SK-N-SH (cell line): ENCODE results near the gene MYO9A.

Source experiments
- CTCF ChIP-seq: fragments of 200-600 bp; sonication (generic); IDR thresholded peaks from 2 replicates; pipeline ENCODE4 v1.6.1; 2017; ENCODE audit warnings: antibody characterized with exemption, mild to moderate bottlenecking, moderate library complexity
- GABPA ChIP-seq: IDR thresholded peaks from 2 replicates; pipeline ENCODE4 v1.4.0; 2012; ENCODE audit warnings: low read depth, mild to moderate bottlenecking
- GATA2 ChIP-seq: sonication (generic); formaldehyde crosslinking; IDR thresholded peaks from 2 replicates; pipeline ENCODE4 v1.5.0; 2020; ENCODE audit warnings: mild to moderate bottlenecking, missing genetic modification reagents
- MXI1 ChIP-seq: IDR thresholded peaks from 2 replicates; pipeline ENCODE4 v1.6.1; 2012; ENCODE audit warnings: mild to moderate bottlenecking, low read depth, low read length, improper control_type of control experiment
- RAD21 ChIP-seq: IDR thresholded peaks from 2 replicates; pipeline ENCODE4 v1.6.1; 2012; ENCODE audit warnings: mild to moderate bottlenecking, low read length
- RXRA ChIP-seq: IDR thresholded peaks from 2 replicates; pipeline ENCODE4 v1.4.0; 2012; ENCODE audit warnings: low read depth, mild to moderate bottlenecking, borderline replicate concordance
- USF2 ChIP-seq: fragments of 150-350 bp; IDR thresholded peaks from 2 replicates; pipeline ENCODE4 v1.6.1; 2017; ENCODE audit warnings: antibody characterized with exemption, low read length, low read depth, borderline replicate concordance
- ZBTB33 ChIP-seq: IDR thresholded peaks from 2 replicates; pipeline ENCODE4 v1.4.0; 2012; ENCODE audit warnings: low read depth, borderline replicate concordance

GRCh38 chr15:71853543-71853942, 264.4 kb downstream of the MYO9A start:
- TF ChIP-seq CTCF (no peak), GABPA (no peak), RAD21 (no peak), MXI1 (no peak), ZBTB33 (no peak), GATA2 (CRISPR knock-in tag) (no peak), RXRA (no peak), USF2 (no peak)
